HG03571 (cell line): ENCODE results near the gene TCAF1.
"Not testable (repeated sequence)": the region's sequence is repeated elsewhere in the genome, so short reads cannot be mapped to it uniquely, and the experiment has no call there.

Experiments
- ATAC-seq: cut with Tn5 transposase; IDR thresholded peaks from one replicate; pipeline ENCODE4 v1.9.1; 2021; ENCODE audit not compliant: unreplicated experiment

Gene TCAF1

GRCh38 chr7:143902332-143902899, 440 bp upstream of the TCAF1 start:
- no peak for ATAC-seq

- no peak for ATAC-seq
Measured at GRCh38 chr7:143901332-143901667, 676 bp downstream of the TCAF1 start.

GRCh38 chr7:143900230-143900766, 1.7 kb downstream of the TCAF1 start:
- no peak for ATAC-seq

GRCh38 chr7:143898810-143899209, 3.2 kb downstream of the TCAF1 start:
- no peak for ATAC-seq

GRCh38 chr7:143896667-143897066, 5.3 kb downstream of the TCAF1 start:
- ATAC-seq = no peak

- peak; percentile 99 for ATAC-seq
Measured at GRCh38 chr7:143892527-143893300, 9.3 kb downstream of the TCAF1 start.

- ATAC-seq = no peak
Measured at GRCh38 chr7:143891457-143891856, 10.5 kb downstream of the TCAF1 start.

- ATAC-seq = no peak
Measured at GRCh38 chr7:143890558-143890957, 11.4 kb downstream of the TCAF1 start.

GRCh38 chr7:143889068-143889467, 12.9 kb downstream of the TCAF1 start:
- ATAC-seq = no peak

GRCh38 chr7:143886826-143887477, 15.0 kb downstream of the TCAF1 start:
- ATAC-seq = no peak

GRCh38 chr7:143885951-143886350, 16.0 kb downstream of the TCAF1 start:
- peak; percentile 56 for ATAC-seq

- peak; percentile 85 for ATAC-seq
Measured at GRCh38 chr7:143884969-143885559, 16.9 kb downstream of the TCAF1 start.

- ATAC-seq = no peak
Measured at GRCh38 chr7:143884241-143884968, 17.6 kb downstream of the TCAF1 start.

- ATAC-seq = no peak
Measured at GRCh38 chr7:143882604-143883078, 19.3 kb downstream of the TCAF1 start.

- no peak for ATAC-seq
Measured at GRCh38 chr7:143882020-143882603, 19.9 kb downstream of the TCAF1 start.

- ATAC-seq = no peak
Measured at GRCh38 chr7:143878884-143879283, 23.1 kb downstream of the TCAF1 start.

- ATAC-seq = no peak
Measured at GRCh38 chr7:143877098-143877497, 24.9 kb downstream of the TCAF1 start.

GRCh38 chr7:143876218-143876617, 25.8 kb downstream of the TCAF1 start:
- ATAC-seq = no peak

- ATAC-seq = not testable (repeated sequence)
Measured at GRCh38 chr7:143873242-143873641, 28.7 kb downstream of the TCAF1 start.

GRCh38 chr7:143871534-143871933, 30.4 kb downstream of the TCAF1 start:
- not testable (repeated sequence) for ATAC-seq
